ENCODE measurements around the gene BCAR3. TPM values are rescaled to one million over a fixed set of nuclear protein-coding genes. Genes with fewer than 3 reads are reported as not detected.

The BCAR3 gene
- polyA plus RNA-seq, 2 of the 4 experiments (the other 2 are of a cell fraction) = 31.6 to 33.4 TPM

- Histone ChIP-seq H3K4me1 (no peaks in the 10 kb centered on the region), H3K9me3 (no peaks in the 10 kb centered on the region), H3K4me2 (no peak overlapping the region), H3K27ac (no peak overlapping the region), H3K4me3 (no peak overlapping the region)
- ChIA-PET POLR2A (interaction anchor here (0.7 to 0.8 kb wide), 2 partner anchors 9 to 197 kb away, joined by 3 to 12 read pairs; partner anchors contain the start of gene DR1), CTCF (interaction anchor here (0.7 kb wide), 1 partner anchor 127 kb away, joined by 3 read pairs; no protein-coding TSS in a partner anchor)
- ATAC-seq = no peak
- DNase-seq (ENCODE audit: low read depth in 1 of 2, low spot score in 1 of 2) = no peak
- FAIRE-seq = no peak
- TF ChIP-seq MAX (IDR thresholded peaks at IDR 0.05) (no peak), PBX3 (IDR thresholded peaks at IDR 0.05) (no peak), KDM5A (IDR thresholded peaks at IDR 0.05) (no peak), REST (IDR thresholded peaks at IDR 0.05) (no peak), SREBF2 (IDR thresholded peaks at IDR 0.05) (no peak), USF2 (IDR thresholded peaks at IDR 0.05) (no peak), TFCP2L1 (CRISPR knock-in tag; IDR thresholded peaks at IDR 0.05) (no peak), CBX2 (IDR thresholded peaks at IDR 0.05; ENCODE audit: borderline replicate concordance, low read depth) (no peak), ZC3H11A (IDR thresholded peaks at IDR 0.05) (no peak), FOSL2 (IDR thresholded peaks at IDR 0.05) (no peak), FOSL2 (CRISPR knock-in tag; IDR thresholded peaks at IDR 0.05) (no peak), RARB (CRISPR knock-in tag; IDR thresholded peaks at IDR 0.05) (no peak), MAZ (IDR thresholded peaks at IDR 0.05; ENCODE audit: borderline replicate concordance, low read depth, low read length) (no peak), ZNF302 (CRISPR knock-in tag; IDR thresholded peaks at IDR 0.05) (no peak), ATOH8 (CRISPR knock-in tag; IDR thresholded peaks at IDR 0.05; ENCODE audit: low read depth) (no peak), POLR2AphosphoS2 (conservative IDR thresholded peaks at IDR 0.05; ENCODE audit: low read length) (no peak), NPAS2 (CRISPR knock-in tag; IDR thresholded peaks at IDR 0.05; ENCODE audit: borderline replicate concordance) (no peak), E2F6 (IDR thresholded peaks at IDR 0.05; ENCODE audit: borderline replicate concordance, low read depth) (no peak), ELK1 (IDR thresholded peaks at IDR 0.05; ENCODE audit: low read depth, low read length) (no peak), PHF8 (IDR thresholded peaks at IDR 0.05; ENCODE audit: borderline replicate concordance, low read depth) (no peak)
- 90% methylated on average over 1 of the region's 1 CpG for WGBS (ENCODE audit: missing lambda C conversion rate)
Measured at GRCh38 chr1:93542398-93542797, 139.2 kb downstream of the BCAR3 start.

Measured in A549 (cell line).